ENCODE results near the gene ZSWIM9.

The ZSWIM9 gene

GRCh38 chr19:48203794-48204628 is 33.5 kb downstream of the ZSWIM9 start:
- DNase-seq (ENCODE audit: extremely low read depth, insufficient read length): peak; percentile 89
- H3K27me3 ChIP-seq (replicated peaks; ENCODE audit: control insufficient read depth, insufficient read depth, low read length): no peaks in the 10 kb centered on the region
- H3K4me3 ChIP-seq (replicated peaks; ENCODE audit: low read depth, low read length): peak overlapping the region; percentile 91
- TF ChIP-seq CTCF (IDR thresholded peaks at IDR 0.05; ENCODE audit: insufficient read depth, low read length, poor library complexity, severe bottlenecking): no peak
- H3K36me3 ChIP-seq (ENCODE audit: control insufficient read depth, insufficient read depth, low read length): no peaks in the 10 kb centered on the region

GRCh38 chr19:48206397-48207093 is 36.1 kb downstream of the ZSWIM9 start:
- no peaks in the 10 kb centered on the region for H3K27me3 ChIP-seq (replicated peaks; ENCODE audit: control insufficient read depth, insufficient read depth, low read length)
- no peak for TF ChIP-seq CTCF (IDR thresholded peaks at IDR 0.05; ENCODE audit: insufficient read depth, low read length, poor library complexity, severe bottlenecking)
- no peak overlapping the region; the same call in 1 of the 2 replicates for H3K4me3 ChIP-seq (replicated peaks; ENCODE audit: low read depth, low read length)
- no peak for DNase-seq (ENCODE audit: extremely low read depth, insufficient read length)
- peaks cover under 1% of the 10 kb centered on the region; the same call in 1 of the 2 replicates for H3K36me3 ChIP-seq (ENCODE audit: control insufficient read depth, insufficient read depth, low read length)

- Histone ChIP-seq H3K27me3 (replicated peaks; ENCODE audit: control insufficient read depth, insufficient read depth, low read length) (no peaks in the 10 kb centered on the region), H3K4me3 (replicated peaks; ENCODE audit: low read depth, low read length) (no peak overlapping the region), H3K36me3 (ENCODE audit: control insufficient read depth, insufficient read depth, low read length) (peaks cover 4% of the 10 kb centered on the region)
- DNase-seq (ENCODE audit: extremely low read depth, insufficient read length): no peak
- no peak for TF ChIP-seq CTCF (IDR thresholded peaks at IDR 0.05; ENCODE audit: insufficient read depth, low read length, poor library complexity, severe bottlenecking)
These were observed 39.5 kb downstream of the ZSWIM9 start for GRCh38 chr19:48210005-48210404.

GRCh38 chr19:48213959-48214358 is 43.5 kb downstream of the ZSWIM9 start:
- Histone ChIP-seq H3K36me3 (ENCODE audit: control insufficient read depth, insufficient read depth, low read length) (peaks cover 17% of the 10 kb centered on the region), H3K4me3 (replicated peaks; ENCODE audit: low read depth, low read length) (no peak overlapping the region), H3K27me3 (replicated peaks; ENCODE audit: control insufficient read depth, insufficient read depth, low read length) (no peaks in the 10 kb centered on the region)
- no peak for TF ChIP-seq CTCF (IDR thresholded peaks at IDR 0.05; ENCODE audit: insufficient read depth, low read length, poor library complexity, severe bottlenecking)
- DNase-seq (ENCODE audit: extremely low read depth, insufficient read length): no peak

- H3K27me3 ChIP-seq (replicated peaks; ENCODE audit: control insufficient read depth, insufficient read depth, low read length): no peaks in the 10 kb centered on the region
- no peak for DNase-seq (ENCODE audit: extremely low read depth, insufficient read length)
- H3K4me3 ChIP-seq (replicated peaks; ENCODE audit: low read depth, low read length): no peak overlapping the region
- H3K36me3 ChIP-seq (ENCODE audit: control insufficient read depth, insufficient read depth, low read length): peaks cover 15% of the 10 kb centered on the region
- TF ChIP-seq CTCF (IDR thresholded peaks at IDR 0.05; ENCODE audit: insufficient read depth, low read length, poor library complexity, severe bottlenecking): no peak
These were observed 46.5 kb downstream of the ZSWIM9 start for GRCh38 chr19:48216933-48217332.
